ENCODE measurements around the gene STXBP6. TPM values are rescaled to one million over a fixed set of nuclear protein-coding genes. Genes with fewer than 3 reads are reported as not detected.

Gene STXBP6
- total and polyA plus RNA-seq, 12 donors = 0.06 to 3.7 (median 0.68) TPM

DNA sequence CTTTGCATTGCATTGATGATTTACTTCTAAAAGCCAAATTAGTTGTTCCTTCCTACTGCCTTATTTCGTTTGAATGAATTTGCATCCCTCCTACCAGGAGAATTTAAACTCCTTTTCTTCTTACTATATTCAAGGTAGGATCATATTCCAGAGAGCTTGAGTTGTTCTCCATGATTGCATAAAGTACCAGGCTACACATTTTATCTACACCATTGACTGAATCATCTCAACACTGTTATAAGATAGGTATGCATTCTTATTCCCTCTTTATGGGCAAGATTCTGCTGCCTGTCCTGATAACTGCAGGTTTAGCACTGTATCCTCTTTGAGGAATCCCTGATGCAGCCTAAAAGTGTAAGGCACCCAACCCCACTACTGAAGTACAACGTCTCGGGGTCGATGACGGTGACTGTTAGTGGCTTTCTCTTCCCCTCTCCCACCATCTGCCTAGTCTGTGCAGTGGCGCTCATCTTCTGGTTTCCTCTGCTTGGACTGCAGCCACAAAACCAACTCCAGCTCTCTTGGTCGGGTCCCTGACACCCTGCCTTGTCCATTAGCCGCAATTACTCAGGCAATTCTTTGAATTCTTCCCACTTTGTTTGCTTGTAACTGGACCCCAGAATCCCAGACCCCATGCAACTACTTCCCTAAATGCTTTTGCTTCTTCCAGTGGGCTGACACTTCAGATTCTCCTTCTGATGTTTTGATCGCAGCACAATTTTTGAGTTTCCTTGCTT lies 44.4 kb upstream of the STXBP6 start:
- intact Hi-C loops (cut with DNase I) = no loop called here
- Histone ChIP-seq H3K4me3 (no peak overlapping the region), H3K9me3 (replicated peaks in 1 of 3) (no peaks in the 10 kb centered on the region), H3K27ac (no peak overlapping the region), H3K4me1 (replicated peaks in 1 of 2) (no peaks in the 10 kb centered on the region), H3K27me3 (no peaks in the 10 kb centered on the region), H3K36me3 (replicated peaks in 1 of 2) (no peaks in the 10 kb centered on the region)
- 65 to 72% (median 69%) methylated on average over 9 of the region's 9 CpGs for WGBS, 4 donors
- DNase-seq = no peak
- TF ChIP-seq POLR2A (IDR thresholded peaks at IDR 0.05) = no peak
- TF ChIP-seq, protein P1, sequence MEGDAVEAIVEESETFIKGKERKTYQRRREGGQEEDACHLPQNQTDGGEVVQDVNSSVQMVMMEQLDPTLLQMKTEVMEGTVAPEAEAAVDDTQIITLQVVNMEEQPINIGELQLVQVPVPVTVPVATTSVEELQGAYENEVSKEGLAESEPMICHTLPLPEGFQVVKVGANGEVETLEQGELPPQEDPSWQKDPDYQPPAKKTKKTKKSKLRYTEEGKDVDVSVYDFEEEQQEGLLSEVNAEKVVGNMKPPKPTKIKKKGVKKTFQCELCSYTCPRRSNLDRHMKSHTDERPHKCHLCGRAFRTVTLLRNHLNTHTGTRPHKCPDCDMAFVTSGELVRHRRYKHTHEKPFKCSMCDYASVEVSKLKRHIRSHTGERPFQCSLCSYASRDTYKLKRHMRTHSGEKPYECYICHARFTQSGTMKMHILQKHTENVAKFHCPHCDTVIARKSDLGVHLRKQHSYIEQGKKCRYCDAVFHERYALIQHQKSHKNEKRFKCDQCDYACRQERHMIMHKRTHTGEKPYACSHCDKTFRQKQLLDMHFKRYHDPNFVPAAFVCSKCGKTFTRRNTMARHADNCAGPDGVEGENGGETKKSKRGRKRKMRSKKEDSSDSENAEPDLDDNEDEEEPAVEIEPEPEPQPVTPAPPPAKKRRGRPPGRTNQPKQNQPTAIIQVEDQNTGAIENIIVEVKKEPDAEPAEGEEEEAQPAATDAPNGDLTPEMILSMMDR (IDR thresholded peaks at IDR 0.05) = no peak

GRCh38 chr14:25092258-25092740 lies 42.4 kb upstream of the STXBP6 start:
- intact Hi-C loops (cut with DNase I) = no loop called here
- DNase-seq = no peak
- H3K9me3 ChIP-seq (replicated peaks in 1 of 3) = no peaks in the 10 kb centered on the region
- H3K4me1 ChIP-seq (replicated peaks in 1 of 2) = no peaks in the 10 kb centered on the region
- H3K4me3 ChIP-seq = no peak overlapping the region
- no peaks in the 10 kb centered on the region for H3K27me3 ChIP-seq
- 69 to 85% (median 82%) methylated on average over 4 of the region's 4 CpGs for WGBS, 4 donors
- H3K27ac ChIP-seq = no peak overlapping the region
- H3K36me3 ChIP-seq (replicated peaks in 1 of 2) = no peaks in the 10 kb centered on the region
- TF ChIP-seq POLR2A (IDR thresholded peaks at IDR 0.05) = no peak
- TF ChIP-seq, protein P1 (IDR thresholded peaks at IDR 0.05) = no peak

- TF ChIP-seq POLR2A (IDR thresholded peaks at IDR 0.05) = no peak
- TF ChIP-seq, protein P1 (IDR thresholded peaks at IDR 0.05) = no peak
- H3K36me3 ChIP-seq (replicated peaks in 1 of 2) = no peaks in the 10 kb centered on the region
- intact Hi-C loops (cut with DNase I) = no loop called here
- H3K9me3 ChIP-seq (replicated peaks in 1 of 3) = no peaks in the 10 kb centered on the region
- H3K4me3 ChIP-seq = no peak overlapping the region
- no peaks in the 10 kb centered on the region for H3K27me3 ChIP-seq
- no peak overlapping the region for H3K27ac ChIP-seq
- WGBS, 4 donors = 51 to 77% (median 72%) methylated on average over 3 of the region's 3 CpGs
- DNase-seq = no peak
- H3K4me1 ChIP-seq (replicated peaks in 1 of 2) = no peaks in the 10 kb centered on the region
Measured at GRCh38 chr14:25090716-25091454, 40.9 kb upstream of the STXBP6 start.

- no peak for TF ChIP-seq POLR2A (IDR thresholded peaks at IDR 0.05)
- TF ChIP-seq, protein P1 (IDR thresholded peaks at IDR 0.05) = no peak
- Histone ChIP-seq H3K4me1 (replicated peaks in 1 of 2) (no peaks in the 10 kb centered on the region), H3K27ac (no peak overlapping the region), H3K4me3 (no peak overlapping the region), H3K36me3 (replicated peaks in 1 of 2) (no peaks in the 10 kb centered on the region), H3K9me3 (replicated peaks in 1 of 3) (no peaks in the 10 kb centered on the region), H3K27me3 (no peaks in the 10 kb centered on the region)
- 27 to 34% (median 30%) methylated on average over 2 of the region's 2 CpGs for WGBS, 4 donors
- DNase-seq = no peak
- intact Hi-C loops (cut with DNase I) = no loop called here
Measured at GRCh38 chr14:25090256-25090655, 40.3 kb upstream of the STXBP6 start.
